22Rv1 (cell line): Measurements from ENCODE around the gene MAPK11.

Experiments used
- H3K27ac ChIP-seq: fragments of 450-650 bp; 2 replicates; pipeline ENCODE4 v1.5.1; 2017
- ZFX ChIP-seq: fragments of 450-650 bp; IDR thresholded peaks from 2 replicates; pipeline ENCODE4 v1.6.1; 2017; ENCODE audit warnings: antibody characterized with exemption, borderline replicate concordance
- TF ChIP-seq, protein P1 (sequence below): fragments of 450-650 bp; IDR thresholded peaks from 2 replicates; pipeline ENCODE4 v1.5.1; 2017; ENCODE audit warnings: mild to moderate bottlenecking

Gene MAPK11

GRCh38 chr22:50268655-50269113, 1.5 kb downstream of the MAPK11 start:
- peak overlapping the region; percentile 97 for H3K27ac ChIP-seq
- TF ChIP-seq ZFX: no peak
- TF ChIP-seq, protein P1, sequence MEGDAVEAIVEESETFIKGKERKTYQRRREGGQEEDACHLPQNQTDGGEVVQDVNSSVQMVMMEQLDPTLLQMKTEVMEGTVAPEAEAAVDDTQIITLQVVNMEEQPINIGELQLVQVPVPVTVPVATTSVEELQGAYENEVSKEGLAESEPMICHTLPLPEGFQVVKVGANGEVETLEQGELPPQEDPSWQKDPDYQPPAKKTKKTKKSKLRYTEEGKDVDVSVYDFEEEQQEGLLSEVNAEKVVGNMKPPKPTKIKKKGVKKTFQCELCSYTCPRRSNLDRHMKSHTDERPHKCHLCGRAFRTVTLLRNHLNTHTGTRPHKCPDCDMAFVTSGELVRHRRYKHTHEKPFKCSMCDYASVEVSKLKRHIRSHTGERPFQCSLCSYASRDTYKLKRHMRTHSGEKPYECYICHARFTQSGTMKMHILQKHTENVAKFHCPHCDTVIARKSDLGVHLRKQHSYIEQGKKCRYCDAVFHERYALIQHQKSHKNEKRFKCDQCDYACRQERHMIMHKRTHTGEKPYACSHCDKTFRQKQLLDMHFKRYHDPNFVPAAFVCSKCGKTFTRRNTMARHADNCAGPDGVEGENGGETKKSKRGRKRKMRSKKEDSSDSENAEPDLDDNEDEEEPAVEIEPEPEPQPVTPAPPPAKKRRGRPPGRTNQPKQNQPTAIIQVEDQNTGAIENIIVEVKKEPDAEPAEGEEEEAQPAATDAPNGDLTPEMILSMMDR: no peak

DNA sequence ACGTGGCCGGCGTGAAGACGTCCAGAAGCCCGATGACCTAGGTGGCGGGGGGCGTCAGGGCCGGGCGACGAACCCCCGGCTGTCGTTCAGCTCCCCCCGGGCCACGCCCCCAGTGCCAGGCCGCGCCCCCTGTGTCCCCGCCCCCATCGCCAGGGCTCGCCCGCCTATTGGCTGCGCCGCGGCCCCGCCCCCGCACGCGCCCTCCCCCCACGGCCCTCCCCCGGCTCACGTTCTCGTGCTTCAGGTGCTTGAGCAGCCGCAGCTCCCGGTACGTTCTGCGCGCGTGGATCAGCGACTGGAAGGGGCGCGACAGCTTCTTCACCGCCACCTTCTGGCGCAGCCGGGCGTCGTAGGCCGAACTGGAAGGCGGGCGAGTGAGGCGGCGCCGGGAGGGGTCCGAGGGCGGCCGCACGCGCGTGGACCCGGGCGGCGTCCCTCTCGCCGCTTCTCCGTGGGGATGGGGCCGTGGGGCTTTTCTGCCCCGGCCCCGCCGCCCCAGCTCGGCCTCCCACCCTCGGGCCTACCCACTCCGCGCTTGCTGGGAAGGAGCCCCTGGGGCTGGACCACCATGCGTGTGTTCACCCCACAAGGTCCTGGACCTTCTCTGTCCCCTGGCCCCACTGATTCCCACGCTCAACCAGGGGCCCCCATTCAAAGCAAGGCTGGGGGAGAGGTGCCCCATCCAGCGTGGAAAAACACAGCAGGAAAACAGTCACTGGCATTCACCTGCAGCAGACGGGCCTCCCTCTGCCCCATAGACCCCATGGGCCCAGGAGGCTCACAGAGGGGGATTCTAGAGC, 2.4 kb downstream of the MAPK11 start:
- no peak for TF ChIP-seq ZFX
- TF ChIP-seq, protein P1: peak; percentile 77

DNA sequence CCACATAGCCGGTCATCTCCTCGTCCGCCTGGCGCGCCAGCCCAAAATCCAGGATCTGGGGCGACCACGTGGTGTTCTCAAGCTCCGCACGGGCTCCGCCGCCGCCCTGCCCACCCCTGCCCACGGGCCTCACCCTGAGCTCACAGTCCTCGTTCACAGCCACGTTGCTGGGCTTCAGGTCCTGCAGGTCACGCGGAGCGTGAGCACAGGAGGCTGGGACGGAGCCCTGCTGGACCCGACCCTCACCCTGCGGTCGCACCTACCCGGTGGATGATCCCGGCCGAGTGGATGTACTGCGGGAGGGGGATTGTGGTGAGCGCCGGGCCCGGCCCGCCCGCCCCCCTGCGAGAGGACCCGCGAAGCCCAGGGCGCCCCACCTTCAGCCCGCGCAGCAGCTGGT, 3.2 kb downstream of the MAPK11 start:
- peak overlapping the region; percentile 97 for H3K27ac ChIP-seq

More for the DNA sequence above, 2.4 kb downstream of the MAPK11 start:
- peak overlapping the region; percentile 97 for H3K27ac ChIP-seq

GRCh38 chr22:50264946-50265669, 5.1 kb downstream of the MAPK11 start:
- peak overlapping the region; percentile 29 for H3K27ac ChIP-seq
- TF ChIP-seq, protein P1: no peak
- no peak for TF ChIP-seq ZFX

More for the DNA sequence above, 3.2 kb downstream of the MAPK11 start:
- TF ChIP-seq, protein P1: no peak
- TF ChIP-seq ZFX: no peak

- TF ChIP-seq, protein P1: no peak
- TF ChIP-seq ZFX: no peak
- H3K27ac ChIP-seq: peak overlapping the region; percentile 29
Measured at GRCh38 chr22:50264104-50264745, 6.0 kb downstream of the MAPK11 start.

DNA sequence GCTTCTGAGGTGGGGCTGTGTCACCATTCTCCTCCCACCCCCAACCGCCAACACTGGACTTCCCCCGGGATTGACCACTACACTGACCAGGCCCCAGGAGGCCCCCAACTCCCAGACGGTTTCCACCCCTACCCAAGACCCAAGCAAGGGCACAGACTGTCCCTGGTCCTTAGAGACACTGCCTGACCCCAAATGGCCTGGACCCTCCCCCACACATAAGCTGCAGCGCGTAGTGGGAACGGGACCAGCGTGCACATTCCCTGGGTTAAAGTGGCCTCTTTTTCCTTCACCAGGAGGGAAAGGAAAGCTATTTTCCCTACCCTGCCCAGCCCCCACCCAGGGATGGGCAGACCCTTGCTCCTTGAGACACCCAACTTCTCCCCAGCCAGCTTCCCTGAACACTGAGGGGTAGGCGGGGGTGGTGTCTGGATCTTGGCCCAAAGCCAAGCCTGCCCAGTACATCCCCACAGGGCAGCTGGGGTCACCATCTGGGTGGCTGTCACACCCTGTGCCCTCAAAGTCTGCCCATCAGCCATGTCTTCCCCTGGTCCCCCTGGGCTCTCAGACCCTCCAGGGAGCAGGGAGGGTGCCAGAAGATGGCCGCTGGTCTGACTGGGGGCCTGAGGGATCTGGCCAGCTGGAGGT, 7.1 kb downstream of the MAPK11 start:
- peak overlapping the region; percentile 91 for H3K27ac ChIP-seq
- TF ChIP-seq, protein P1: no peak
- no peak for TF ChIP-seq ZFX
